Left lung (tissue), 10 donors: Measurements from ENCODE around the gene TMEM233. TPM values are rescaled to one million over a fixed set of nuclear protein-coding genes. Genes with fewer than 3 reads are reported as not detected.

Experiments used
- ATAC-seq: fragments of 200-7000 bp; cut with Tn5 transposase; one replicate; pipeline ENCODE4 v1.9.1; 2020; ENCODE audit warnings: moderate library complexity
- DNase-seq, 4 donors: peaks; one replicate each; pipeline ENCODE4 v3.0.0-alpha.2; 2013 to 2020
- H3K27ac ChIP-seq, 2 donors: fragments of 200-600 bp; sonication (generic) in 1 of 2; one replicate each; pipeline versions ENCODE4 v1.5.0 to v1.8.0; 2020 to 2021
- H3K27me3 ChIP-seq, 2 donors: fragments of 200-600 bp; sonication (generic) in 1 of 2; one replicate each; pipeline versions ENCODE4 v1.5.0 to v1.8.0; 2020 to 2021
- H3K36me3 ChIP-seq, 2 donors: fragments of 200-600 bp; sonication (generic) in 1 of 2; one replicate each; pipeline versions ENCODE4 v1.5.0 to v1.8.0; 2020 to 2021
- H3K4me1 ChIP-seq, 2 donors: fragments of 200-600 bp; one replicate each; pipeline ENCODE4 v1.8.0; 2021
- H3K4me3 ChIP-seq, 2 donors: fragments of 200-600 bp; sonication (generic) in 1 of 2; one replicate each; pipeline versions ENCODE4 v1.5.0 to v1.8.0; 2020 to 2021; ENCODE audit warnings: mild to moderate bottlenecking in 1 of 2
- H3K9me3 ChIP-seq, 2 donors: fragments of 200-600 bp; sonication (generic) in 1 of 2; one replicate each; pipeline versions ENCODE4 v1.5.0 to v1.8.0; 2020 to 2021
- CTCF ChIP-seq, 2 donors: fragments of 200-600 bp; sonication (generic) in 1 of 2; IDR thresholded peaks; one replicate each; pipeline versions ENCODE4 v1.5.0 to v1.8.0; 2021; ENCODE audit warnings: antibody characterized with exemption in 2 of 2
- intact Hi-C, 2 donors: fragments of 100-400 bp; cut with DNase I; formaldehyde crosslinking; loops; one replicate each; pipeline versions ENCODE4 v1.11.2 to v1.14.2; 2022
- polyA plus RNA-seq, 6 donors: library from polyadenylated mRNA; unstranded; fragments of 120-200 nt; gene quantifications; one replicate each; pipeline ENCODE4 v1.2.1, GENCODE V29; 2013; ENCODE audit not compliant: insufficient read length in 6 of 6
- total RNA-seq, 2 donors: library from RNA; stranded (reverse); fragmentation: NEBNext Ultra II Directional; extraction: Animal tissue kit (Norgen Biotek cat#: 25700); gene quantifications; one replicate each; pipeline ENCODE4 v1.2.1, GENCODE V29; 2021
- donor health status: DM: no; HTN: yes; CAD: no.
- donor health status: DM: no; HTN: no; CAD: no.

TMEM233 gene
- total and polyA plus RNA-seq, 8 donors, result 0.79 to 2.7 (median 1.5) TPM

DNA sequence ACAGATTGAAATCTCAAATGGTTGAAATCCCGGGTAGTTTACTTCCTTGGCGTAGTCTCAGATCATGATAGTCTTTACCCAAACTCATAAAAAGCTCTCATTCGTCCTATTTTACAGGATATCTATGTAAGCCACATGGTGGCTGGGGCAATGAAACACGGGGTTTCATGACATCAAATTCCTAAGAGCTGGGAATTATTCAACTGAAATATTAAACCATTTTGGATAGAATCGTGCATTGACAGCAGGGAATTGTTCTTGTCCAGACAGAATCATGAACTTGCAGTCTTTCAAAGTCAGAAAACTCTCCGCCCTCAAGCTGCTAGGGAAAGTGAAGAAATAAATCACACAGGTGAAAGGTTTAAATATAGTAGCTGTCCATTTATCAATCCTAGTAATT, 41.2 kb downstream of the TMEM233 start:
- H3K27me3 ChIP-seq, result no peaks in the 10 kb centered on the region
- no peak for ATAC-seq
- H3K9me3 ChIP-seq, result no peaks in the 10 kb centered on the region
- H3K36me3 ChIP-seq, result no peaks in the 10 kb centered on the region
- no peak overlapping the region for H3K27ac ChIP-seq
- peak in 2 of 4 donors; percentile 14 to 35 for DNase-seq
- intact Hi-C loops, result no loop called here
- H3K4me1 ChIP-seq, result no peaks in the 10 kb centered on the region
- H3K4me3 ChIP-seq, result no peak overlapping the region
- no peak for TF ChIP-seq CTCF (IDR thresholded peaks at IDR 0.05)

- Histone ChIP-seq H3K36me3 (no peaks in the 10 kb centered on the region), H3K4me1 (no peaks in the 10 kb centered on the region), H3K27me3 (no peaks in the 10 kb centered on the region), H3K4me3 (no peak overlapping the region), H3K27ac (no peak overlapping the region), H3K9me3 (no peaks in the 10 kb centered on the region)
- no peak for ATAC-seq
- no peak for TF ChIP-seq CTCF (IDR thresholded peaks at IDR 0.05)
- intact Hi-C loops, result no loop called here
- DNase-seq, result no peak
Observed at GRCh38 chr12:119642986-119643385, 49.4 kb downstream of the TMEM233 start.

GRCh38 chr12:119644930-119645329, 51.4 kb downstream of the TMEM233 start:
- no peak for ATAC-seq
- no peak for DNase-seq
- Histone ChIP-seq H3K9me3 (no peaks in the 10 kb centered on the region), H3K27ac (no peak overlapping the region), H3K4me3 (no peak overlapping the region), H3K36me3 (no peaks in the 10 kb centered on the region), H3K27me3 (no peaks in the 10 kb centered on the region), H3K4me1 (no peaks in the 10 kb centered on the region)
- no peak for TF ChIP-seq CTCF (IDR thresholded peaks at IDR 0.05)
- intact Hi-C loops, result no loop called here

- DNase-seq, result no peak
- intact Hi-C loops, result no loop called here
- no peak for TF ChIP-seq CTCF (IDR thresholded peaks at IDR 0.05)
- Histone ChIP-seq H3K4me3 (no peak overlapping the region), H3K36me3 (no peaks in the 10 kb centered on the region), H3K9me3 (no peaks in the 10 kb centered on the region), H3K27ac (no peak overlapping the region), H3K4me1 (no peaks in the 10 kb centered on the region), H3K27me3 (no peaks in the 10 kb centered on the region)
- no peak for ATAC-seq
Observed at GRCh38 chr12:119645535-119646059, 52.0 kb downstream of the TMEM233 start.

DNA sequence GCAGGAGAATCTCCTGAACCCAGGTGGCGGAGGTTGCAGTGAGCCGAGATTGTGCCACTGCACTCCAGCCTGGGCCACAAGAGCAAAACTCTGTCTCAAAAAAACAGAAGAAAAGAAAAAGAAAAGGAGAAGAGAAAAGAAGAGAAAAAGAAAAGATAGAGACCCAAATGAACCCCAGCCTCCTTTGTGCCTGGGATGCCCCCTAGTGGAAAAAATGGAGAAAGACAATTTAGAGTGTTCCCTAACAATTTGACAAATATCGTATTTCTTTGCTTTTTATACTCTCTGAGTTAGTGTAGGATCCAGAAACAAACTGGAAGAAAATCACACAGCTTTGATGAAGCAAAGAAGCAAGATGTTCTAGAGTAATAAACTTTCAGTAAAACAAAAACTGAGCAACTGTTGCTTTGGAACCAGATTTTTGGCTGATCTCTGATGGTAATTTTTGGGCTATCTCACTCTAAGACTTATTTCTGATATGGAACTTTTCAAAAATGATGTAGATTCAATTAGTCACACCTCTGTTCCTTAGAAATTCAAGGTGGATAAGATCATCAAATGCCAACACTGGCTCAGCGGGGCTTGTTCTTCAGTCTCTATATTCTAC, 55.7 kb downstream of the TMEM233 start:
- H3K4me3 ChIP-seq, result no peak overlapping the region
- H3K4me1 ChIP-seq, result no peaks in the 10 kb centered on the region
- TF ChIP-seq CTCF (IDR thresholded peaks at IDR 0.05), result peak; percentile 59 to 75
- no peak overlapping the region for H3K27ac ChIP-seq
- ATAC-seq, result peak; percentile 47
- H3K27me3 ChIP-seq, result no peaks in the 10 kb centered on the region
- intact Hi-C loops, result no loop called here
- no peak for DNase-seq
- no peaks in the 10 kb centered on the region for H3K36me3 ChIP-seq
- H3K9me3 ChIP-seq, result peaks cover 0 to 15% of the 10 kb centered on the region in 2 donors
